ENCODE data around the gene AGRN. TPM values are rescaled to one million over a fixed set of nuclear protein-coding genes. Genes with fewer than 3 reads are reported as not detected.

The AGRN gene
- total RNA-seq, 4 donors from 2014 or later = 50.6 to 84.8 (median 71.1) TPM

- WGBS = 88% methylated on average over 15 of the region's 38 CpGs
- Histone ChIP-seq H3K9me3 (no peaks in the 10 kb centered on the region), H3K36me3 (peaks cover 24% of the 10 kb centered on the region), H3K4me3 (no peak overlapping the region), H3K27me3 (no peaks in the 10 kb centered on the region), H3K27ac (no peak overlapping the region), H3K4me1 (no peaks in the 10 kb centered on the region)
- no peak for TF ChIP-seq EP300 (IDR thresholded peaks at IDR 0.05)
- TF ChIP-seq POLR2AphosphoS5 (IDR thresholded peaks at IDR 0.05) = no peak
- no peak for TF ChIP-seq CTCF (IDR thresholded peaks at IDR 0.05)
- TF ChIP-seq POLR2A (IDR thresholded peaks at IDR 0.05) = no peak
- DNase-seq (ENCODE audit: low spot score in 2 of 2) = no peak
Observed at GRCh38 chr1:1085911-1086841, 66.3 kb downstream of the AGRN start.

- Histone ChIP-seq H3K27me3 (no peaks in the 10 kb centered on the region), H3K4me1 (no peaks in the 10 kb centered on the region), H3K36me3 (peaks cover 24% of the 10 kb centered on the region), H3K27ac (no peak overlapping the region), H3K4me3 (no peak overlapping the region), H3K9me3 (no peaks in the 10 kb centered on the region)
- no peak for TF ChIP-seq POLR2A (IDR thresholded peaks at IDR 0.05)
- TF ChIP-seq EP300 (IDR thresholded peaks at IDR 0.05) = no peak
- TF ChIP-seq CTCF (IDR thresholded peaks at IDR 0.05) = no peak
- no peak for TF ChIP-seq POLR2AphosphoS5 (IDR thresholded peaks at IDR 0.05)
- DNase-seq (ENCODE audit: low spot score in 2 of 2) = no peak
- WGBS = 87% methylated on average over 16 of the region's 17 CpGs
Observed at GRCh38 chr1:1086911-1087341, 67.0 kb downstream of the AGRN start.

GRCh38 chr1:1087351-1088028 lies 67.6 kb downstream of the AGRN start:
- H3K27ac ChIP-seq = no peak overlapping the region
- peaks cover 21% of the 10 kb centered on the region for H3K36me3 ChIP-seq
- no peaks in the 10 kb centered on the region for H3K27me3 ChIP-seq
- H3K9me3 ChIP-seq = no peaks in the 10 kb centered on the region
- H3K4me3 ChIP-seq = no peak overlapping the region
- H3K4me1 ChIP-seq = no peaks in the 10 kb centered on the region
- TF ChIP-seq POLR2A (IDR thresholded peaks at IDR 0.05) (no peak), CTCF (IDR thresholded peaks at IDR 0.05) (no peak)
- no peak for DNase-seq (ENCODE audit: low spot score in 2 of 2)
- WGBS = 86% methylated on average over 38 of the region's 38 CpGs

DNA sequence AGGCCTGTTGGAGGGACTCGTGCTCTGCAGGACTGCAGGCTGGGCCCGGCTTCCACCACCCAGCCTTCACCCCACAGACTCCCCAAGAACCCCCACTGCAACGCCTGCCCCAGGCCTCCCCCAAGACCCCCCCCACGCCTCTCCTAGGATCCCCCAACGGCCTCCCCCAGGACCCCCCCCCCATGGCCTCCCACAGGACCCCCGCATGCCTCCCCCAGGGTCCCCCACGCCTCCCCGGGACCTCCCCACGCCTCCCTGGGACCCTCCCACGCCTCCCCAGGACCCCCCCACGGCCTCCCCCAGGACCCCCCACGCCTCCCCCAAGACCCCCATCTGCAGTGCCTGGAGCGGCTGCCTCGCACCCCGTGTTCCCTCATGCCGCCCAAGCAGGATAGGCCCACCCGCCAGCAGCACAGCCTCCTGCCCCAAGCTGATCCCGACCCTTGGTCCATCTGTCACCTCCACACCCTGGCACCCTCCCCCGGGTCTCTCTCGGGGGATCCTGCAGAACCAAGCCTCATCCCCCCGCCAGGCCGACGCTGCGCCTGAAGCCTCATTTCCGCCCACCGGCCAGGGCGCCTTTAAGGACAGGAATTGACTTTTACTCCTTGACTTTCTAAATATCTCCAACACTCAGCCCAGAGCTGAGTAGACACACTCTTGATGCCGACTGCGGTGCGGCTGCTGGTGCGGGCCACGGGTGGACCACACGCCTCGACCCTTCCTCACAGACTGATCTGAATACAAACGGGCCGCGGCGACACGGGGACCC lies 68.3 kb downstream of the AGRN start:
- 95% methylated on average over 25 of the region's 39 CpGs for WGBS

DNA sequence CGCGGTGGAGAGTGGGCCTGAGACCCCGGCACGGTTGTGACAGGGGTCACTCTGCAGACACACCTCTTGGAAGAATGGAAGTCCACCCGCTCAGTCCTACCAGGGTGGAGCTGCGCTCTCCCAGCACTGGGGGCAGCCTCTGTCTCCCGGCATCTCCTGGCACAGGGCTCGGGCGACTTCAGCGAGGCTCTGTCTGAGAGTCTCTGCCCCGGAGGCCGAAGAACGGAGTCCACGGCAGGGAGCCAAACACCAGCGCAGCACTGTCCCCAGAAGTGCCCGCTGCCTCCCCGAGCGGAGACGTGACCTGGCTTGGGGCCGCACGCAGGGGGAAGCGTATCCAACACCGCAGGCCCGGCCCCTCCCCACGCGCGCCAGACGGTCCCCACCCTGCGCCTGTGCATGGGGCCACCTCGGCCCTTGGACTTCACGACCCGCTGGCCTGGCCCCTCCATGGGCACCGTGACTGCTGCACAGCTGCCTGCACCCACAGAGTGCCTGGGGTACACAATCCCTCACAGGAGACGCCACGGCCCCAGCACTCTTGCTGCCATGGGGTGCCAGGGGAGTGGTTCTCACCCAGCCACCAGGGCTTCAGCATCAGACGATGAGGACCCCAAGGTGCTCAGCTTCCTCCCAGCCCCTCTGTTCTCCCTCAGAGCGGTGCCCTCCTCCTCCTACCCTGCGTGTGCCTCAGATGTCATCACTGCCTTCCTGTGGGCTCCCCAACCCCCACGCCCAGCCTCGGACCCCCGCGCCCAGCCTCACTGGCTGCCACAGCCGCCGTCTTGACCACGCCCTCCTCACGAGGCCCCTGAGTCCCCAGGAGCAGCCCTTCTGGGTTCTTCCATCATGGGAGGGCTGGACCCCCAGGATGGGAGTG lies 69.1 kb downstream of the AGRN start:
- Histone ChIP-seq H3K36me3 (peaks cover 7% of the 10 kb centered on the region), H3K4me3 (no peak overlapping the region), H3K9me3 (no peaks in the 10 kb centered on the region), H3K4me1 (no peaks in the 10 kb centered on the region), H3K27ac (no peak overlapping the region), H3K27me3 (no peaks in the 10 kb centered on the region)
- 91% methylated on average over 39 of the region's 46 CpGs for WGBS
- DNase-seq (ENCODE audit: low spot score in 2 of 2) = peak in 1 of 2 donors; percentile 80
- TF ChIP-seq POLR2A (IDR thresholded peaks at IDR 0.05) = no peak
- no peak for TF ChIP-seq EP300 (IDR thresholded peaks at IDR 0.05)
- no peak for TF ChIP-seq CTCF (IDR thresholded peaks at IDR 0.05)
- no peak for TF ChIP-seq POLR2AphosphoS5 (IDR thresholded peaks at IDR 0.05)

More for the DNA sequence above, 68.3 kb downstream of the AGRN start:
- no peak overlapping the region for H3K27ac ChIP-seq
- no peak for DNase-seq (ENCODE audit: low spot score in 2 of 2)
- no peak overlapping the region for H3K4me3 ChIP-seq
- H3K9me3 ChIP-seq = no peaks in the 10 kb centered on the region
- no peak for TF ChIP-seq EP300 (IDR thresholded peaks at IDR 0.05)
- no peak for TF ChIP-seq POLR2A (IDR thresholded peaks at IDR 0.05)
- no peak for TF ChIP-seq POLR2AphosphoS5 (IDR thresholded peaks at IDR 0.05)
- no peaks in the 10 kb centered on the region for H3K4me1 ChIP-seq
- H3K27me3 ChIP-seq = no peaks in the 10 kb centered on the region
- H3K36me3 ChIP-seq = peaks cover 15% of the 10 kb centered on the region

Measured in suprapubic skin (tissue), 4 donors.